Breast epithelium (tissue), 3 donors: ENCODE data around the gene NLGN2.

Source experiments
- POLR2AphosphoS5 ChIP-seq, 3 donors: sonication (generic); formaldehyde crosslinking; IDR thresholded peaks; one replicate each; pipeline ENCODE4 v1.6.1; 2017; ENCODE audit warnings: antibody characterized with exemption in 3 of 3
- TF ChIP-seq, protein P1 (sequence below), 3 donors: fragments of 450-650 bp; IDR thresholded peaks; one replicate each; pipeline ENCODE4 v1.5.1; 2016 to 2017; ENCODE audit warnings: antibody characterized with exemption in 3 of 3, mild to moderate bottlenecking in 3 of 3, moderate library complexity in 3 of 3

GRCh38 chr17:7443499-7444485 lies 36.1 kb downstream of the NLGN2 start:
- TF ChIP-seq, protein P1, sequence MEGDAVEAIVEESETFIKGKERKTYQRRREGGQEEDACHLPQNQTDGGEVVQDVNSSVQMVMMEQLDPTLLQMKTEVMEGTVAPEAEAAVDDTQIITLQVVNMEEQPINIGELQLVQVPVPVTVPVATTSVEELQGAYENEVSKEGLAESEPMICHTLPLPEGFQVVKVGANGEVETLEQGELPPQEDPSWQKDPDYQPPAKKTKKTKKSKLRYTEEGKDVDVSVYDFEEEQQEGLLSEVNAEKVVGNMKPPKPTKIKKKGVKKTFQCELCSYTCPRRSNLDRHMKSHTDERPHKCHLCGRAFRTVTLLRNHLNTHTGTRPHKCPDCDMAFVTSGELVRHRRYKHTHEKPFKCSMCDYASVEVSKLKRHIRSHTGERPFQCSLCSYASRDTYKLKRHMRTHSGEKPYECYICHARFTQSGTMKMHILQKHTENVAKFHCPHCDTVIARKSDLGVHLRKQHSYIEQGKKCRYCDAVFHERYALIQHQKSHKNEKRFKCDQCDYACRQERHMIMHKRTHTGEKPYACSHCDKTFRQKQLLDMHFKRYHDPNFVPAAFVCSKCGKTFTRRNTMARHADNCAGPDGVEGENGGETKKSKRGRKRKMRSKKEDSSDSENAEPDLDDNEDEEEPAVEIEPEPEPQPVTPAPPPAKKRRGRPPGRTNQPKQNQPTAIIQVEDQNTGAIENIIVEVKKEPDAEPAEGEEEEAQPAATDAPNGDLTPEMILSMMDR (IDR thresholded peaks at IDR 0.05): no peak
- TF ChIP-seq POLR2AphosphoS5 (IDR thresholded peaks at IDR 0.05): no peak
